GM10266 (cell line): ENCODE measurements around the gene POC1B.

Experiments used
- DNase-seq: peaks from one replicate; pipeline ENCODE4 v3.0.0; 2012; ENCODE audit errors: extremely low spot score
- CTCF ChIP-seq: IDR thresholded peaks from 2 replicates; pipeline ENCODE4 v1.5.1; 2012; ENCODE audit warnings: mild to moderate bottlenecking, low read depth; ENCODE audit not compliant: control insufficient read depth, insufficient read depth; ENCODE audit errors: missing control alignments

Gene POC1B

GRCh38 chr12:89484470-89484869 lies 41.4 kb downstream of the POC1B start:
- no peak for DNase-seq
- no peak for TF ChIP-seq CTCF

- no peak for TF ChIP-seq CTCF
- DNase-seq = no peak
Measured at GRCh38 chr12:89481213-89481914, 44.5 kb downstream of the POC1B start.

GRCh38 chr12:89479982-89480381 lies 45.9 kb downstream of the POC1B start:
- DNase-seq = no peak
- TF ChIP-seq CTCF = no peak

- TF ChIP-seq CTCF = no peak
- DNase-seq = no peak
Measured at GRCh38 chr12:89477633-89478279, 48.1 kb downstream of the POC1B start.

GRCh38 chr12:89476904-89477595 lies 48.8 kb downstream of the POC1B start:
- no peak for DNase-seq
- TF ChIP-seq CTCF = no peak

- no peak for TF ChIP-seq CTCF
- DNase-seq = no peak
Measured at GRCh38 chr12:89476232-89476631, 49.6 kb downstream of the POC1B start.

GRCh38 chr12:89475203-89475990 lies 50.5 kb downstream of the POC1B start:
- no peak for TF ChIP-seq CTCF
- DNase-seq = no peak
